ENCODE results near the gene DXO.
"Not testable (repeated sequence)": the region's sequence is repeated elsewhere in the genome, so short reads cannot be mapped to it uniquely, and the experiment has no call there.

The DXO gene

GRCh38 chr6:31979238-31979898, 7.4 kb upstream of the DXO start:
- DNase-seq = no peak

- DNase-seq = no peak
Observed at GRCh38 chr6:31978831-31979230, 6.9 kb upstream of the DXO start.

- DNase-seq = no peak
Observed at GRCh38 chr6:31977816-31978431, 6.0 kb upstream of the DXO start.

GRCh38 chr6:31976065-31976464, 4.1 kb upstream of the DXO start:
- DNase-seq = not testable (repeated sequence)

- DNase-seq = no peak
Observed at GRCh38 chr6:31972709-31973350, 892 bp upstream of the DXO start.

- no peak for DNase-seq
Observed at GRCh38 chr6:31971279-31971992, 502 bp downstream of the DXO start.

- DNase-seq = no peak
Observed at GRCh38 chr6:31970604-31971271, 1.2 kb downstream of the DXO start.

- DNase-seq = no peak
Observed at GRCh38 chr6:31969712-31970603, 2.0 kb downstream of the DXO start.

GRCh38 chr6:31968791-31969711, 2.9 kb downstream of the DXO start:
- no peak for DNase-seq

- DNase-seq = no peak
Observed at GRCh38 chr6:31968326-31968725, 3.6 kb downstream of the DXO start.

GRCh38 chr6:31967926-31968320, 4.0 kb downstream of the DXO start:
- DNase-seq = no peak

- no peak for DNase-seq
Observed at GRCh38 chr6:31966997-31967925, 4.7 kb downstream of the DXO start.

- no peak for DNase-seq
Observed at GRCh38 chr6:31966506-31966905, 5.4 kb downstream of the DXO start.

- no peak for DNase-seq
Observed at GRCh38 chr6:31965700-31966099, 6.2 kb downstream of the DXO start.

GRCh38 chr6:31963921-31964320, 8.0 kb downstream of the DXO start:
- DNase-seq = no peak

GRCh38 chr6:31961616-31962015, 10.3 kb downstream of the DXO start:
- no peak for DNase-seq

GRCh38 chr6:31958741-31959739, 12.9 kb downstream of the DXO start, which contains the start of the genes NELFE and SKIC2:
TSS of gene NELFE (minus strand) at chr6:31958971. CDS start at chr6:31958446, 525 bp downstream.
TSS of gene SKIC2 (plus strand) at chr6:31959175. CDS start at chr6:31959193, 18 bp downstream.
- DNase-seq = peak; percentile 90

GRCh38 chr6:31958412-31958740, 13.6 kb downstream of the DXO start:
- no peak for DNase-seq
